CD14-positive monocyte (primary cell): ENCODE data around the gene FAAP100. TPM values are rescaled to one million over a fixed set of nuclear protein-coding genes. Genes with fewer than 3 reads are reported as not detected.

Experiments
- DNase-seq, 3 donors: peaks; one replicate each; pipeline ENCODE4 v3.0.0-alpha.2; 2011 to 2022
- H2AFZ ChIP-seq: 2 replicates; pipeline ENCODE4 v1.6.0; 2012; ENCODE audit warnings: mild to moderate bottlenecking, low read depth, low read length, inconsistent platforms; ENCODE audit not compliant: insufficient read depth, poor library complexity, severe bottlenecking
- H3K27ac ChIP-seq, 2 donors: 1 replicate in 1 of 2; 2 replicates in 1 of 2; pipeline ENCODE4 v1.5.1; 2012 to 2013; ENCODE audit warnings: low read length in 2 of 2, control low read depth in 1 of 2, inconsistent platforms in 1 of 2, low read depth in 1 of 2, mild to moderate bottlenecking in 1 of 2
- H3K27me3 ChIP-seq, 2 donors: one replicate each; pipeline versions ENCODE4 v1.6.0 to v1.6.1; 2011 to 2013; ENCODE audit warnings: low read length in 2 of 2; ENCODE audit not compliant: control insufficient read depth in 2 of 2, insufficient read depth in 2 of 2
- H3K36me3 ChIP-seq, 2 donors: replicated peaks in 1 of 2; 1 replicate in 1 of 2; 2 replicates in 1 of 2; pipeline versions ENCODE4 v1.5.1 to v1.6.1; 2012 to 2013; ENCODE audit warnings: low read length in 2 of 2, control low read depth in 1 of 2, inconsistent platforms in 1 of 2, mild to moderate bottlenecking in 1 of 2; ENCODE audit not compliant: insufficient read depth in 2 of 2, control insufficient read depth in 1 of 2
- H3K4me1 ChIP-seq, 2 donors: 1 replicate in 1 of 2; 2 replicates in 1 of 2; pipeline versions ENCODE4 v1.5.1 to v1.6.1; 2012 to 2013; ENCODE audit warnings: low read length in 2 of 2, control low read depth in 1 of 2, inconsistent platforms in 1 of 2, mild to moderate bottlenecking in 1 of 2, moderate library complexity in 1 of 2; ENCODE audit not compliant: insufficient read depth in 2 of 2, control insufficient read depth in 1 of 2
- H3K4me2 ChIP-seq: replicated peaks from 2 replicates; pipeline ENCODE3; 2012; ENCODE audit warnings: low read length, moderate library complexity, mild to moderate bottlenecking; ENCODE audit not compliant: poor library complexity, severe bottlenecking; ENCODE audit errors: extremely low read depth
- H3K4me3 ChIP-seq, 3 experiments: fragments of 200-600 bp in 1 of 3; sonication (generic) in 1 of 3; replicated peaks in 1 of 3; 1 replicate in 2 of 3; 2 replicates in 1 of 3; pipeline ENCODE4 v1.5.1; 2011 to 2013; ENCODE audit warnings: low read length in 3 of 3, mild to moderate bottlenecking in 3 of 3, control low read depth in 2 of 3, low read depth in 2 of 3, inconsistent platforms in 1 of 3, moderate library complexity in 1 of 3
- H3K79me2 ChIP-seq: 2 replicates; pipeline ENCODE4 v1.6.0; 2012; ENCODE audit warnings: mild to moderate bottlenecking, control low read depth, inconsistent platforms, low read length, moderate library complexity; ENCODE audit not compliant: insufficient read depth
- H3K9ac ChIP-seq: 2 replicates; pipeline ENCODE4 v1.6.0; 2017; ENCODE audit warnings: low read length, mild to moderate bottlenecking; ENCODE audit not compliant: insufficient read depth, poor library complexity, severe bottlenecking
- H3K9me3 ChIP-seq, 2 donors: replicated peaks in 1 of 2; 1 replicate in 1 of 2; 2 replicates in 1 of 2; pipeline versions ENCODE4 v1.5.1 to v1.6.1; 2012 to 2013; ENCODE audit warnings: low read length in 2 of 2, control low read depth in 1 of 2; ENCODE audit not compliant: control insufficient read depth in 1 of 2, insufficient read depth in 1 of 2
- H4K20me1 ChIP-seq: 2 replicates; pipeline ENCODE4 v1.6.0; 2012; ENCODE audit warnings: mild to moderate bottlenecking, low read length, control low read depth, moderate library complexity; ENCODE audit not compliant: insufficient read depth
- H3K27ac Mint-ChIP-seq, 7 donors: one replicate each; pipeline ENCODE4 v1.8.0; 2020; ENCODE audit warnings: mild to moderate bottlenecking in 7 of 7, mixed read lengths in 7 of 7, moderate library complexity in 6 of 7, inconsistent platforms in 2 of 7
- H3K27me3 Mint-ChIP-seq, 3 donors: one replicate each; pipeline ENCODE4 v1.8.0; 2021 to 2022; ENCODE audit warnings: low read depth in 3 of 3, mild to moderate bottlenecking in 3 of 3, mixed read lengths in 3 of 3, moderate library complexity in 3 of 3, inconsistent platforms in 1 of 3
- H3K36me3 Mint-ChIP-seq, 2 donors: one replicate each; pipeline ENCODE4 v1.8.0; 2020; ENCODE audit warnings: mixed read lengths in 2 of 2, inconsistent platforms in 1 of 2, mild to moderate bottlenecking in 1 of 2
- H3K4me1 Mint-ChIP-seq: one replicate; pipeline ENCODE4 v1.8.0; 2020; ENCODE audit warnings: mild to moderate bottlenecking, mixed read lengths
- H3K4me3 Mint-ChIP-seq, 2 donors: one replicate each; pipeline ENCODE4 v1.8.0; 2020; ENCODE audit warnings: mild to moderate bottlenecking in 2 of 2, mixed read lengths in 2 of 2, moderate library complexity in 1 of 2
- H3K9me3 Mint-ChIP-seq, 7 donors: one replicate each; pipeline ENCODE4 v1.8.0; 2020 to 2022; ENCODE audit warnings: mixed read lengths in 7 of 7, mild to moderate bottlenecking in 6 of 7, moderate library complexity in 6 of 7, inconsistent platforms in 2 of 7
- CTCF ChIP-seq: fragments of 200-600 bp; IDR thresholded peaks from one replicate; pipeline ENCODE4 v1.8.0; 2022; ENCODE audit warnings: antibody characterized with exemption, mild to moderate bottlenecking
- WGBS: methylation state at CpG from one replicate; pipeline ENCODE4 v1.1.5; 2013; ENCODE audit warnings: missing lambda C conversion rate; ENCODE audit not compliant: insufficient coverage; 5-methylcytosine and 5-hydroxymethylcytosine counted together
- intact Hi-C, 2 donors: fragments of 100-400 bp; cut with micrococcal nuclease; formaldehyde crosslinking; loops; one replicate each; pipeline versions ENCODE4 v1.15.0 to v1.15.1; 2023
- polyA plus RNA-seq, 3 donors: library from polyadenylated mRNA; depleted of rRNA in 1 of 3; unstranded in 2 of 3; stranded (reverse) in 1 of 3; fragments of 300-500 nt in 2 of 3; fragments of >200 nt in 1 of 3; fragmentation: Illumina TruSeq in 2 of 3; gene quantifications; 1 replicate in 2 of 3; 2 replicates in 1 of 3; pipeline ENCODE4 v1.2.3, GENCODE V29; 2012 to 2021

Gene FAAP100
- polyA plus RNA-seq, 3 donors = 10.3 to 37.6 (median 13.9) TPM

GRCh38 chr17:81539571-81539900, 12.6 kb downstream of the FAAP100 start:
- H3K4me3 ChIP-seq = no peak overlapping the region
- peaks cover 9 to 30% of the 10 kb centered on the region in 2 donors for H3K27me3 ChIP-seq
- H3K4me3 Mint-ChIP-seq = no peak overlapping the region
- H3K4me1 ChIP-seq = peaks cover 7 to 12% of the 10 kb centered on the region in 2 donors
- no peak overlapping the region for H3K27ac ChIP-seq
- peaks cover 40 to 65% of the 10 kb centered on the region in 2 donors for H3K36me3 Mint-ChIP-seq
- peaks cover 9% of the 10 kb centered on the region for H3K4me1 Mint-ChIP-seq
- no peak overlapping the region for H3K27ac Mint-ChIP-seq
- WGBS = 100% methylated on average over 1 of the region's 10 CpGs
- H3K9ac ChIP-seq = no peak overlapping the region
- H4K20me1 ChIP-seq = peaks cover 13% of the 10 kb centered on the region
- H3K79me2 ChIP-seq = no peaks in the 10 kb centered on the region
- peaks cover 25 to 37% (median 30%) of the 10 kb centered on the region in 3 donors for H3K27me3 Mint-ChIP-seq
- TF ChIP-seq CTCF = no peak
- H3K9me3 ChIP-seq = peaks cover 0 to 16% of the 10 kb centered on the region in 2 donors
- intact Hi-C loops = loop anchor here in 1 of 2 donors (5.0 kb wide), 1 partner anchor 282 kb away; no protein-coding TSS in a partner anchor
- DNase-seq = no peak
- no peak overlapping the region for H3K4me2 ChIP-seq
- no peak overlapping the region for H2AFZ ChIP-seq
- peaks cover 56 to 64% of the 10 kb centered on the region in 2 donors for H3K36me3 ChIP-seq
- H3K9me3 Mint-ChIP-seq = peaks cover 0 to 6% (median 2%) of the 10 kb centered on the region in 7 donors

- WGBS = 96% methylated on average over 24 of the region's 26 CpGs
- H3K9ac ChIP-seq = no peak overlapping the region
- TF ChIP-seq CTCF = no peak
These were observed 13.2 kb downstream of the FAAP100 start for GRCh38 chr17:81538651-81539570.

More at GRCh38 chr17:81538651-81539570, 13.2 kb downstream of the FAAP100 start:
- Histone ChIP-seq H3K4me3 (no peak overlapping the region), H4K20me1 (peaks cover 13% of the 10 kb centered on the region), H3K36me3 (peaks cover 49 to 58% of the 10 kb centered on the region in 2 donors), H3K9me3 (peaks cover 0 to 16% of the 10 kb centered on the region in 2 donors), H2AFZ (no peak overlapping the region), H3K4me2 (no peak overlapping the region), H3K4me1 (peaks cover 7 to 12% of the 10 kb centered on the region in 2 donors), H3K27me3 (peaks cover 9 to 36% of the 10 kb centered on the region in 2 donors), H3K27ac (no peak overlapping the region), H3K79me2 (no peaks in the 10 kb centered on the region)
- intact Hi-C loops = loop anchor here in 1 of 2 donors (5.0 kb wide), 1 partner anchor 282 kb away; no protein-coding TSS in a partner anchor
- H3K27ac Mint-ChIP-seq = no peak overlapping the region
- peaks cover 30 to 43% (median 37%) of the 10 kb centered on the region in 3 donors for H3K27me3 Mint-ChIP-seq
- peak overlapping the region in 1 of 2 donors; percentile 63 for H3K4me3 Mint-ChIP-seq
- DNase-seq = no peak
- peaks cover 0 to 6% (median 2%) of the 10 kb centered on the region in 7 donors for H3K9me3 Mint-ChIP-seq
- H3K36me3 Mint-ChIP-seq = peaks cover 36 to 59% of the 10 kb centered on the region in 2 donors
- peaks cover 9% of the 10 kb centered on the region for H3K4me1 Mint-ChIP-seq
